ENCODE data around the gene SEC16A. TPM values are rescaled to one million over a fixed set of nuclear protein-coding genes. Genes with fewer than 3 reads are reported as not detected.

SEC16A gene
- total RNA-seq, 1 experiment from 2014 or later, result 56.4 TPM

DNA sequence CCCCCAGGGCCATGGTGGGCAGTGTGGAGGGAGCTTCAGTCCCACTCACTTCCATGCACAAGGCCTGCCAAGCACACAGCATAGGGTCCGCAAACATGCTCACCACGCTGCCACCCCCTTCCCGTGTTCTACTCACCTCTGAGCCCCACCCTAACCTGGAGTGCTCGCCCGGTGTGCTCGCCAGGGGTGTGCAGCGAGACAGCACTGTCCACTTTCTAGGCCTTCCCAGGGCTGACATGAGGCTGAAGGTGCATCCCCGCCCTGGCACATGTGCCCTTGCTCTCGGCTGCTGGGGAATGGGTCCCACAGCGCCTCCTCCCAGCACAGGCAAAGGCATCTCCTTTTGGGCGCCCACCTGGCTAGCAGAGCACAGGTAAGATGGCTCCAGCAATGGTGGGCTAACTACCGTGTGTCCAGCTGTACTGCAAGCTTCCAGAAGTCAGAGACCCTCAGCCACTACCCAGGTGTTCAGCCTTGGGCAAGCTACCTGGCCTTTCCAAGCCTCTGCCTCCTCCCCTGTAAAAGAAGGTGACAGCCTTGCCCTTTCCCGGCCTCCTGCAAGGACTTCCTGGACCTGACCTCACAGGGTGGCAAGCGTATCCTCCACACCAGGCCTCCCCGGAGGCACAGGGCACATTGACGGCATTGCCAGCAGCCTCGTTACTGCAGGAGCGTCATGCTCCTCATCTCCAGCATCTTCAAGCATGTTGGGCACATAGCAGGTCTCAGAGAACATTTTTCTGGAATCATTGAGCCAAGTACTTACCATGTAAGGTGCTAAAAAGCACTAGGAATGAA is 4.2 kb upstream of the SEC16A start:
- Mint-ChIP-seq H3K4me3 (no peak overlapping the region), H3K9me3 (no peaks in the 10 kb centered on the region; a peak in 1 of 5 replicates), H3K27me3 (ENCODE audit: low read depth) (no peaks in the 10 kb centered on the region; the same call in 1 of the 2 replicates), H3K4me1 (peaks cover 0 to 3% of the 10 kb centered on the region in 2 experiments; a peak in 3 of 4 replicates), H3K27ac (no peak overlapping the region), H3K36me3 (ENCODE audit: insufficient read depth in 1 of 3, low read depth in 3 of 3) (peaks cover 0 to 2% (median 0%) of the 10 kb centered on the region in 3 experiments; a peak in 1 of 7 replicates)
- no peaks in the 10 kb centered on the region for H3K9me3 ChIP-seq (ENCODE audit: control insufficient read depth, low read depth, low read length)
- H3K27me3 ChIP-seq (ENCODE audit: insufficient read depth, low read length), result no peaks in the 10 kb centered on the region
- TF ChIP-seq, protein P1, sequence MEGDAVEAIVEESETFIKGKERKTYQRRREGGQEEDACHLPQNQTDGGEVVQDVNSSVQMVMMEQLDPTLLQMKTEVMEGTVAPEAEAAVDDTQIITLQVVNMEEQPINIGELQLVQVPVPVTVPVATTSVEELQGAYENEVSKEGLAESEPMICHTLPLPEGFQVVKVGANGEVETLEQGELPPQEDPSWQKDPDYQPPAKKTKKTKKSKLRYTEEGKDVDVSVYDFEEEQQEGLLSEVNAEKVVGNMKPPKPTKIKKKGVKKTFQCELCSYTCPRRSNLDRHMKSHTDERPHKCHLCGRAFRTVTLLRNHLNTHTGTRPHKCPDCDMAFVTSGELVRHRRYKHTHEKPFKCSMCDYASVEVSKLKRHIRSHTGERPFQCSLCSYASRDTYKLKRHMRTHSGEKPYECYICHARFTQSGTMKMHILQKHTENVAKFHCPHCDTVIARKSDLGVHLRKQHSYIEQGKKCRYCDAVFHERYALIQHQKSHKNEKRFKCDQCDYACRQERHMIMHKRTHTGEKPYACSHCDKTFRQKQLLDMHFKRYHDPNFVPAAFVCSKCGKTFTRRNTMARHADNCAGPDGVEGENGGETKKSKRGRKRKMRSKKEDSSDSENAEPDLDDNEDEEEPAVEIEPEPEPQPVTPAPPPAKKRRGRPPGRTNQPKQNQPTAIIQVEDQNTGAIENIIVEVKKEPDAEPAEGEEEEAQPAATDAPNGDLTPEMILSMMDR (conservative IDR thresholded peaks at IDR 0.05), result no peak
- H3K23me2 ChIP-seq (ENCODE audit: insufficient read length, low read depth, low read length, poor library complexity, severe bottlenecking), result peaks cover 10% of the 10 kb centered on the region
- no peak overlapping the region for H2BK5ac ChIP-seq (ENCODE audit: insufficient read length, low read length)
- H3K79me2 ChIP-seq (ENCODE audit: insufficient read depth, low read length), result peaks cover 4% of the 10 kb centered on the region; the same call in 1 of the 2 replicates
- H2AFZ ChIP-seq (ENCODE audit: low read length), result no peak overlapping the region
- WGBS (ENCODE audit: extremely low coverage, insufficient read length, low lambda C conversion rate), result no CpG with 5 or more reads among the region's 18 CpGs
- no peak overlapping the region for H3K4ac ChIP-seq (ENCODE audit: low read depth, low read length)
- H3K4me1 ChIP-seq (ENCODE audit: insufficient read depth, low read length), result no peaks in the 10 kb centered on the region
- no peak overlapping the region for H2BK12ac ChIP-seq (ENCODE audit: insufficient read length, low read depth, low read length)
- no peak overlapping the region for H2BK15ac ChIP-seq (ENCODE audit: low read depth, low read length)
- H3K27ac ChIP-seq (ENCODE audit: insufficient read length, low read depth, low read length), result no peak overlapping the region
- no peak overlapping the region for H3K14ac ChIP-seq (ENCODE audit: insufficient read depth, low read length)
- no peak overlapping the region for H2BK120ac ChIP-seq (ENCODE audit: low read depth, low read length, poor library complexity, severe bottlenecking)
- H4K91ac ChIP-seq (ENCODE audit: insufficient read length, low read depth, low read length), result no peak overlapping the region
- H3T11ph ChIP-seq (ENCODE audit: low read length), result no peak overlapping the region
- no peak overlapping the region for H2AK5ac ChIP-seq (ENCODE audit: insufficient read length, low read length)
- no peak overlapping the region for H2BK20ac ChIP-seq (ENCODE audit: low read depth, low read length, poor library complexity, severe bottlenecking)
- no peaks in the 10 kb centered on the region for H4K20me1 ChIP-seq (ENCODE audit: control insufficient read depth, insufficient read depth, insufficient read length)
- H4K5ac ChIP-seq (ENCODE audit: insufficient read length, low read depth, low read length), result no peak overlapping the region
- no peak overlapping the region for H3K4me2 ChIP-seq (ENCODE audit: insufficient read depth, insufficient read length, low read length)
- peaks cover 4% of the 10 kb centered on the region for H3K79me1 ChIP-seq (ENCODE audit: insufficient read depth, low read depth, low read length, poor library complexity, severe bottlenecking)
- H3K18ac ChIP-seq (ENCODE audit: insufficient read length, low read depth, low read length), result no peak overlapping the region
- no peak for DNase-seq
- H3K9ac ChIP-seq (ENCODE audit: extremely low read depth, insufficient read length, low read length), result no peak overlapping the region
- H3K56ac ChIP-seq (ENCODE audit: insufficient read length, low read depth, low read length), result no peak overlapping the region
- no peak overlapping the region for H4K8ac ChIP-seq (replicated peaks; ENCODE audit: insufficient read length, low read depth, low read length)
- no peak overlapping the region for H3K23ac ChIP-seq (ENCODE audit: insufficient read length, low read depth, low read length)
